H1 (cell line): ENCODE results near the gene AHI1. TPM values are rescaled to one million over a fixed set of nuclear protein-coding genes. Genes with fewer than 3 reads are reported as not detected.

Experiments used
- CTCF ChIA-PET: fragments of 300-600 bp; sonication (Branson Sonifier 250); formaldehyde crosslinking; loops from one replicate; lab custom pipeline; 2021; ENCODE audit not compliant: partially characterized antibody; lab: Charles Lee
- POLR2A ChIA-PET: fragments of 300-600 bp; sonication (Branson Sonifier 250); formaldehyde crosslinking; loops from one replicate; lab custom pipeline; 2021; ENCODE audit warnings: inconsistent platforms; ENCODE audit not compliant: partially characterized antibody; lab: Charles Lee
- DNase-seq, 2 experiments: peaks; one replicate each; pipeline versions ENCODE4 v3.0.0 to v3.0.0-alpha.2; 2010 to 2022; ENCODE audit warnings: low spot score in 2 of 2, low read depth in 1 of 2, mixed read lengths in 1 of 2
- FAIRE-seq: peaks from 2 replicates; lab custom pipeline; 2011; peaks lifted over from hg19 to GRCh38; lab: Jason Lieb, UNC
- H2AFZ ChIP-seq: 2 replicates; pipeline ENCODE4 v1.8.1; 2012; ENCODE audit warnings: low read length, inconsistent platforms
- H2AK5ac ChIP-seq: 2 replicates; pipeline ENCODE4 v1.6.1; 2013; ENCODE audit warnings: low read depth, low read length
- H2BK120ac ChIP-seq: replicated peaks from 2 replicates; pipeline ENCODE3; 2013; ENCODE audit warnings: low read depth, low read length, inconsistent platforms
- H2BK12ac ChIP-seq: 2 replicates; pipeline ENCODE4 v1.6.1; 2013; ENCODE audit warnings: low read depth, low read length
- H2BK15ac ChIP-seq: 2 replicates; pipeline ENCODE4 v1.6.1; 2013; ENCODE audit warnings: low read length
- H2BK20ac ChIP-seq: 2 replicates; pipeline ENCODE4 v1.6.1; 2013; ENCODE audit warnings: low read length
- H2BK5ac ChIP-seq: 2 replicates; pipeline ENCODE4 v1.6.1; 2013; ENCODE audit warnings: low read depth, low read length
- H3K14ac ChIP-seq: 2 replicates; pipeline ENCODE4 v1.6.1; 2013; ENCODE audit warnings: inconsistent platforms; ENCODE audit not compliant: insufficient read length
- H3K18ac ChIP-seq: 2 replicates; pipeline ENCODE4 v1.6.1; 2013; ENCODE audit warnings: low read length; ENCODE audit errors: extremely low read depth
- H3K23ac ChIP-seq: 2 replicates; pipeline ENCODE4 v1.6.1; 2013; ENCODE audit warnings: inconsistent platforms; ENCODE audit not compliant: insufficient read length
- H3K23me2 ChIP-seq: 2 replicates; pipeline ENCODE4 v1.6.1; 2013; ENCODE audit warnings: low read depth, low read length
- H3K27ac ChIP-seq: 2 replicates; pipeline ENCODE4 v1.6.1; 2011; ENCODE audit warnings: low read depth, low read length, inconsistent platforms
- H3K27me3 ChIP-seq, 4 experiments: replicated peaks in 1 of 4; 1 replicate in 1 of 4; 2 replicates in 3 of 4; pipeline versions ENCODE4 v1.6.1 to v1.8.1; 2011 to 2013; ENCODE audit warnings: low read length in 3 of 4, mild to moderate bottlenecking in 3 of 4, inconsistent platforms in 2 of 4, mixed read lengths in 2 of 4, moderate library complexity in 1 of 4; ENCODE audit not compliant: control insufficient read depth in 3 of 4, insufficient read depth in 3 of 4; ENCODE audit errors: extremely low read depth in 1 of 4
- H3K36me3 ChIP-seq, 4 experiments: 2 replicates each; pipeline versions ENCODE4 v1.6.1 to v1.8.1; 2011 to 2013; ENCODE audit warnings: mild to moderate bottlenecking in 4 of 4, low read length in 3 of 4, moderate library complexity in 2 of 4, control low read depth in 1 of 4, inconsistent platforms in 1 of 4; ENCODE audit not compliant: insufficient read depth in 4 of 4, control insufficient read depth in 2 of 4
- H3K4ac ChIP-seq: replicated peaks from 2 replicates; pipeline ENCODE3; 2013; ENCODE audit warnings: low read length, low read depth, mixed read lengths, inconsistent platforms; ENCODE audit not compliant: insufficient read length
- H3K4me1 ChIP-seq, 4 experiments: replicated peaks in 1 of 4; 1 replicate in 1 of 4; 2 replicates in 3 of 4; pipeline versions ENCODE4 v1.6.1 to v1.8.1; 2011 to 2013; ENCODE audit warnings: low read length in 3 of 4, inconsistent platforms in 2 of 4, mixed read lengths in 1 of 4; ENCODE audit not compliant: insufficient read depth in 4 of 4, control insufficient read depth in 3 of 4
- H3K4me2 ChIP-seq, 2 experiments: 2 replicates each; pipeline versions ENCODE4 v1.6.1 to v1.8.1; 2011 to 2013; ENCODE audit warnings: low read depth in 2 of 2, low read length in 2 of 2, control low read depth in 1 of 2, inconsistent platforms in 1 of 2, mild to moderate bottlenecking in 1 of 2; ENCODE audit not compliant: insufficient read depth in 1 of 2
- H3K4me3 ChIP-seq, 4 experiments: fragments of 200-600, 300-600 bp in 1 of 4; sonication (generic), shearing (Covaris generic), sonication (Bioruptor Twin) in 1 of 4; 2 replicates each; pipeline versions ENCODE4 v1.5.1 to v1.8.1; 2011 to 2016; ENCODE audit warnings: low read length in 4 of 4, low read depth in 3 of 4, control low read depth in 2 of 4, inconsistent platforms in 2 of 4, mild to moderate bottlenecking in 2 of 4, mixed read lengths in 1 of 4, moderate library complexity in 1 of 4; ENCODE audit not compliant: insufficient read depth in 2 of 4; ENCODE audit errors: extremely low read depth in 1 of 4
- H3K56ac ChIP-seq: replicated peaks from 2 replicates; pipeline ENCODE3; 2013; ENCODE audit warnings: low read depth, mild to moderate bottlenecking, mixed read lengths, low read length, inconsistent platforms; ENCODE audit not compliant: insufficient read length
- H3K79me1 ChIP-seq: 2 replicates; pipeline ENCODE4 v1.6.1; 2013; ENCODE audit warnings: low read depth, low read length, control low read depth
- H3K79me2 ChIP-seq, 2 experiments: 2 replicates each; pipeline versions ENCODE4 v1.6.1 to v1.8.1; 2012 to 2013; ENCODE audit warnings: low read length in 2 of 2, mild to moderate bottlenecking in 2 of 2, inconsistent platforms in 1 of 2; ENCODE audit not compliant: insufficient read depth in 2 of 2, control insufficient read depth in 1 of 2
- H3K9ac ChIP-seq, 4 experiments: replicated peaks in 1 of 4; 1 replicate in 1 of 4; 2 replicates in 3 of 4; pipeline versions ENCODE4 v1.6.1 to v1.8.1; 2011 to 2013; ENCODE audit warnings: low read depth in 3 of 4, low read length in 3 of 4, control low read depth in 2 of 4, mild to moderate bottlenecking in 2 of 4, moderate library complexity in 2 of 4, inconsistent platforms in 1 of 4; ENCODE audit errors: extremely low read depth in 1 of 4
- H3K9me3 ChIP-seq, 2 experiments: 2 replicates each; pipeline versions ENCODE4 v1.6.1 to v1.8.1; 2012 to 2013; ENCODE audit warnings: mild to moderate bottlenecking in 2 of 2, moderate library complexity in 2 of 2, control low read depth in 1 of 2, inconsistent platforms in 1 of 2, low read depth in 1 of 2, low read length in 1 of 2, mixed read lengths in 1 of 2; ENCODE audit not compliant: insufficient read depth in 2 of 2
- H4K20me1 ChIP-seq, 2 experiments: replicated peaks in 1 of 2; 2 replicates each; pipeline versions ENCODE3 to v1.8.1; 2011 to 2013; ENCODE audit warnings: inconsistent platforms in 2 of 2, low read length in 2 of 2, mild to moderate bottlenecking in 1 of 2; ENCODE audit not compliant: insufficient read depth in 2 of 2, control insufficient read depth in 1 of 2
- H4K5ac ChIP-seq: 2 replicates; pipeline ENCODE4 v1.6.1; 2013; ENCODE audit warnings: low read length, low read depth, mixed read lengths, inconsistent platforms; ENCODE audit not compliant: insufficient read length
- H4K8ac ChIP-seq: 2 replicates; pipeline ENCODE4 v1.8.0; 2013; ENCODE audit warnings: mild to moderate bottlenecking, moderate library complexity, low read length, inconsistent platforms; ENCODE audit not compliant: insufficient read depth; ENCODE audit errors: extremely low read depth
- H4K91ac ChIP-seq: replicated peaks from 2 replicates; pipeline ENCODE3; 2013; ENCODE audit warnings: low read length, mixed read lengths, inconsistent platforms; ENCODE audit not compliant: insufficient read length
- BRCA1 ChIP-seq: IDR thresholded peaks from 2 replicates; pipeline ENCODE4 v1.6.1; 2012; ENCODE audit warnings: low read depth, low read length, improper control_type of control experiment
- CBX8 ChIP-seq: fragments of 300-800, 300-1000 bp; sonication (generic); IDR thresholded peaks from 2 replicates; pipeline ENCODE4 v1.7.1; 2016; ENCODE audit warnings: low read depth, low read length, borderline replicate concordance
- CHD2 ChIP-seq: IDR thresholded peaks from 2 replicates; pipeline ENCODE4 v1.6.1; 2012; ENCODE audit warnings: low read length, improper control_type of control experiment
- CREB1 ChIP-seq: IDR thresholded peaks from 2 replicates; pipeline ENCODE4 v1.6.1; 2012; ENCODE audit warnings: inconsistent platforms
- JUN ChIP-seq: IDR thresholded peaks from 2 replicates; pipeline ENCODE4 v1.6.1; 2011; ENCODE audit warnings: low read depth, mild to moderate bottlenecking, improper control_type of control experiment, low read length
- MAFK ChIP-seq: IDR thresholded peaks from 2 replicates; pipeline ENCODE4 v1.6.1; 2012; ENCODE audit warnings: low read depth, mild to moderate bottlenecking, improper control_type of control experiment, low read length
- RNF2 ChIP-seq: fragments of 200-900, 300-1000 bp; sonication (generic); IDR thresholded peaks from 2 replicates; pipeline ENCODE4 v1.7.1; 2016; ENCODE audit warnings: borderline replicate concordance, low read depth, mild to moderate bottlenecking, antibody characterized with exemption, low read length; ENCODE audit not compliant: poor library complexity, severe bottlenecking; ENCODE audit errors: missing control alignments
- SP1 ChIP-seq: IDR thresholded peaks from 2 replicates; pipeline ENCODE4 v1.6.1; 2011; ENCODE audit warnings: low read depth, low read length
- TEAD4 ChIP-seq: IDR thresholded peaks from 2 replicates; pipeline ENCODE4 v1.6.1; 2012; ENCODE audit warnings: low read depth, low read length, inconsistent platforms, mixed read lengths
- WGBS, 2 experiments: shearing (Covaris generic) in 1 of 2; methylation state at CpG; one replicate each; pipeline versions ENCODE4 v1.1.6 to v1.1.7; 2013 to 2015; ENCODE audit warnings: low lambda C conversion rate in 2 of 2, mixed read lengths in 2 of 2, inconsistent platforms in 1 of 2, low coverage in 1 of 2, missing lambda C conversion rate in 1 of 2; ENCODE audit not compliant: insufficient replicate concordance in 2 of 2, insufficient coverage in 1 of 2, insufficient read length in 1 of 2; ENCODE audit errors: extremely low coverage in 1 of 2, missing lambda C conversion rate in 1 of 2; 5-methylcytosine and 5-hydroxymethylcytosine counted together
- polyA plus RNA-seq, 7 experiments: library from polyadenylated mRNA; depleted of rRNA in 3 of 7; stranded (reverse) in 5 of 7; unstranded in 2 of 7; fragments of >200 nt in 5 of 7; fragments of 200-250 nt in 2 of 7; gene quantifications; 1 replicate in 5 of 7; 2 replicates in 1 of 7; 4 replicates in 1 of 7; pipeline versions ENCODE4 v1.2.1 to v1.2.3, GENCODE V29; 2011 to 2013; ENCODE audit warnings: missing spikeins in 2 of 7, mixed read lengths in 2 of 7
- total RNA-seq: library from RNA; stranded (reverse); fragmentation: NEBNext Ultra II Directional; extraction: Animal tissue kit (Norgen Biotek cat#: 25700); gene quantifications from 2 replicates; pipeline ENCODE4 v1.2.1, GENCODE V29; 2021
- TF ChIP-seq, protein P1 (sequence below): IDR thresholded peaks from 2 replicates; pipeline ENCODE4 v1.6.1; 2011; ENCODE audit warnings: low read depth, mild to moderate bottlenecking, low read length; ENCODE audit not compliant: insufficient read depth

Gene AHI1
- total and polyA plus RNA-seq, 2 of the 8 experiments (the other 6 are each of a cell fraction or from before 2014, with no cell fraction given), result 4.2 to 19.6 TPM

DNA sequence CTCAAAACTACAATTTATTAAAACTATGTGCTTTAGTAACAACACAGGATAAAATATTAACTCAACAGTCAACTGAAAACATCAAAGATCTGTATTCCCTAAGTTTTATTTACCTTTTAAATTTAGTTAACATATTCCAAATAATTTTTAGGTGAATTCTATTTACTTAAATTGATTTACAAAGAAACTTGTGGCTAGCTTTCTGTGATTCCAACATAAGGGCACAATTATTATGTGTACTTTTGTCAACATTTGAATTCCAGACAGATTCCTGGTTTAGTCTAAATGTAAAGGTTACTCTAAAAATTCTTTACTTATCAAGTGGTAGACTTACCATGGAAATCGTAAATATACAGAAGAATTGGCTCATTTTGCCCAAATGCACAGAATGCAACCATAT, 70.7 kb downstream of the AHI1 start:
- Histone ChIP-seq H2BK15ac (no peak overlapping the region), H3K9ac (no peak overlapping the region), H3K4ac (no peak overlapping the region), H3K4me2 (no peak overlapping the region), H4K91ac (no peak overlapping the region), H3K4me1 (no peaks in the 10 kb centered on the region), H2BK120ac (no peak overlapping the region), H3K56ac (no peak overlapping the region), H2BK20ac (no peak overlapping the region), H2BK12ac (no peak overlapping the region), H4K5ac (no peak overlapping the region), H2BK5ac (no peak overlapping the region), H4K20me1 (no peaks in the 10 kb centered on the region), H2AK5ac (no peak overlapping the region), H3K9me3 (no peaks in the 10 kb centered on the region), H2AFZ (no peak overlapping the region), H3K36me3 (no peaks in the 10 kb centered on the region), H3K27me3 (no peaks in the 10 kb centered on the region), H3K4me3 (no peak overlapping the region), H3K27ac (no peak overlapping the region), H3K23ac (no peak overlapping the region), H3K79me2 (no peaks in the 10 kb centered on the region), H4K8ac (no peak overlapping the region), H3K14ac (no peak overlapping the region), H3K79me1 (no peaks in the 10 kb centered on the region), H3K18ac (no peak overlapping the region), H3K23me2 (no peaks in the 10 kb centered on the region)
- FAIRE-seq, result no peak
- CTCF ChIA-PET, result interaction anchor here (0.8 kb wide), 1 partner anchor 281 kb away, joined by 3 read pairs; no protein-coding TSS in a partner anchor
- WGBS, 2 experiments, result 90% methylated on average over 1 of the region's 1 CpG; no CpG with 5 or more reads in 1 of the 2 experiments
- DNase-seq, result no peak
- POLR2A ChIA-PET, result no interaction called here
- TF ChIP-seq SP1 (no peak), JUN (no peak), CHD2 (no peak), MAFK (no peak), RNF2 (no peak), BRCA1 (no peak), CBX8 (no peak), TEAD4 (no peak), CREB1 (no peak)
- TF ChIP-seq, protein P1, sequence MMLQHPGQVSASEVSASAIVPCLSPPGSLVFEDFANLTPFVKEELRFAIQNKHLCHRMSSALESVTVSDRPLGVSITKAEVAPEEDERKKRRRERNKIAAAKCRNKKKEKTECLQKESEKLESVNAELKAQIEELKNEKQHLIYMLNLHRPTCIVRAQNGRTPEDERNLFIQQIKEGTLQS, result no peak
